GM12878 (cell line): ENCODE results near the gene PRDM4. TPM values are rescaled to one million over a fixed set of nuclear protein-coding genes. Genes with fewer than 3 reads are reported as not detected.
"Not testable (repeated sequence)": the region's sequence is repeated elsewhere in the genome, so short reads cannot be mapped to it uniquely, and the experiment has no call there.

Experiments used
- ATAC-seq: fragments of 200-7000 bp; cut with Tn5 transposase; 3 replicates; pipeline ENCODE4 v1.9.1; 2020; ENCODE audit warnings: mild to moderate bottlenecking, moderate library complexity
- BruUV-seq: library from RNA; stranded (reverse); fragments of 400-500 nt; replicated peaks from 2 replicates; lab custom pipeline; 2021; lab: Mats Ljungman, UMichigan
- CTCF ChIA-PET: fragments of 300-600 bp; sonication (Branson Sonifier 250); formaldehyde crosslinking; extraction: SDS; loops from one replicate; lab custom pipeline; 2021; ENCODE audit warnings: inconsistent platforms; lab: Yijun Ruan, JAX
- POLR2A ChIA-PET: fragments of 350-600 bp; formaldehyde crosslinking; extraction: SDS; loops from one replicate; lab custom pipeline; 2021; ENCODE audit warnings: inconsistent platforms; lab: Charles Lee
- RAD21 ChIA-PET: fragments of 300-600 bp; sonication (Branson Sonifier 250); formaldehyde crosslinking; loops from one replicate; lab custom pipeline; 2023; ENCODE audit warnings: antibody characterized with exemption; ENCODE audit not compliant: unreplicated experiment; lab: Charles Lee
- SMC1A ChIA-PET: fragments of 300-600 bp; sonication (Branson Sonifier 250); formaldehyde crosslinking; loops from one replicate; lab custom pipeline; 2023; ENCODE audit not compliant: unreplicated experiment, uncharacterized antibody; lab: Charles Lee
- DNase-seq: peaks from one replicate; pipeline ENCODE4 v3.0.0-alpha.2; 2011; ENCODE audit warnings: low read depth, low spot score
- FAIRE-seq: peaks from 3 replicates; lab custom pipeline; 2011; peaks lifted over from hg19 to GRCh38; lab: Jason Lieb, UNC
- H2AFZ ChIP-seq: 2 replicates; pipeline ENCODE4 v1.6.0; 2011; ENCODE audit warnings: low read depth, low read length, control low read depth; ENCODE audit not compliant: control insufficient read depth
- H3K27ac ChIP-seq: 2 replicates; pipeline ENCODE4 v1.5.1; 2011; ENCODE audit warnings: control low read depth; ENCODE audit not compliant: control insufficient read depth, insufficient read depth
- H3K27me3 ChIP-seq, 2 experiments: replicated peaks in 1 of 2; 2 replicates each; pipeline versions ENCODE4 v1.6.0 to v1.6.1; 2011; ENCODE audit warnings: low read length in 1 of 2; ENCODE audit not compliant: control insufficient read depth in 2 of 2, insufficient read depth in 2 of 2
- H3K36me3 ChIP-seq, 2 experiments: 2 replicates each; pipeline ENCODE4 v1.5.1; 2011; ENCODE audit warnings: low read length in 1 of 2; ENCODE audit not compliant: control insufficient read depth in 2 of 2, insufficient read depth in 2 of 2
- H3K4me1 ChIP-seq: 2 replicates; pipeline ENCODE4 v1.6.1; 2011; ENCODE audit warnings: mild to moderate bottlenecking, low read length, moderate library complexity, mixed read lengths; ENCODE audit not compliant: control insufficient read depth, insufficient read depth
- H3K4me2 ChIP-seq: 2 replicates; pipeline ENCODE4 v1.6.0; 2011; ENCODE audit warnings: control low read depth; ENCODE audit not compliant: control insufficient read depth, insufficient read depth
- H3K4me3 ChIP-seq: fragments of 200-600 bp; sonication (generic); 2 replicates; pipeline ENCODE4 v1.5.1; 2016
- H3K79me2 ChIP-seq: 2 replicates; pipeline ENCODE4 v1.6.0; 2011; ENCODE audit warnings: low read length; ENCODE audit not compliant: control insufficient read depth, insufficient read depth
- H3K9ac ChIP-seq: 2 replicates; pipeline ENCODE4 v1.8.0; 2011; ENCODE audit warnings: low read length, control low read depth, mixed read lengths; ENCODE audit not compliant: control insufficient read depth, insufficient read depth
- H3K9me3 ChIP-seq: replicated peaks from 3 replicates; pipeline ENCODE4 v1.5.1; 2011; ENCODE audit warnings: mild to moderate bottlenecking, low read length; ENCODE audit not compliant: control insufficient read depth, insufficient read depth
- H4K20me1 ChIP-seq: 2 replicates; pipeline ENCODE4 v1.6.0; 2011; ENCODE audit not compliant: control insufficient read depth, insufficient read depth
- BMI1 ChIP-seq: fragments of 450-650 bp; IDR thresholded peaks from 2 replicates; pipeline ENCODE4 v1.6.1; 2016; ENCODE audit warnings: mild to moderate bottlenecking, moderate library complexity, borderline replicate concordance
- GATAD2B ChIP-seq: fragments of 450-650 bp; conservative IDR thresholded peaks from 2 replicates; pipeline ENCODE4 v1.6.1; 2017; ENCODE audit warnings: low read depth, mild to moderate bottlenecking, moderate library complexity
- RBBP5 ChIP-seq: fragments of 200-600 bp; sonication (generic); conservative IDR thresholded peaks from 2 replicates; pipeline ENCODE4 v1.6.1; 2016
- RELA ChIP-seq: fragments of 450-650 bp; IDR thresholded peaks from 2 replicates; pipeline ENCODE4 v1.8.0; 2014; ENCODE audit warnings: borderline replicate concordance; ENCODE audit not compliant: partially characterized antibody
- SMAD1 ChIP-seq: fragments of 450-650 bp; IDR thresholded peaks from 2 replicates; pipeline ENCODE4 v1.6.1; 2018; ENCODE audit warnings: mild to moderate bottlenecking, low read depth; ENCODE audit not compliant: partially characterized antibody
- SMAD5 ChIP-seq: IDR thresholded peaks from 2 replicates; pipeline ENCODE4 v1.6.1; 2016; ENCODE audit warnings: antibody characterized with exemption, low read depth
- STAT3 ChIP-seq: IDR thresholded peaks from 2 replicates; pipeline ENCODE4 v1.6.1; 2011; ENCODE audit warnings: low read depth, low read length, improper control_type of control experiment
- ZNF217 ChIP-seq: fragments of 450-650 bp; IDR thresholded peaks from 2 replicates; pipeline ENCODE4 v1.6.1; 2017; ENCODE audit warnings: antibody characterized with exemption, mild to moderate bottlenecking
- ZNF274 ChIP-seq: IDR thresholded peaks from one replicate; pipeline ENCODE4 v1.8.0; 2011; ENCODE audit not compliant: insufficient read length, insufficient read depth
- ZNF384 ChIP-seq: IDR thresholded peaks from 2 replicates; pipeline ENCODE4 v1.6.1; 2012; ENCODE audit warnings: low read depth, mild to moderate bottlenecking, low read length, improper control_type of control experiment, borderline replicate concordance
- ZSCAN29 ChIP-seq: fragments of 450-650 bp; IDR thresholded peaks from 2 replicates; pipeline ENCODE4 v1.6.1; 2017; ENCODE audit warnings: mild to moderate bottlenecking, moderate library complexity
- WGBS: methylation state at CpG from one replicate; pipeline ENCODE4 v1.1.6; 2016; ENCODE audit warnings: low lambda C conversion rate; ENCODE audit not compliant: insufficient replicate concordance, insufficient coverage; ENCODE audit errors: missing lambda C conversion rate; 5-methylcytosine and 5-hydroxymethylcytosine counted together
- in situ Hi-C: fragments of 300-500 bp; cut with MboI; formaldehyde crosslinking; loops from 9 replicates; pipeline ENCODE4 v1.14.3; 2018; ENCODE audit warnings: mixed read lengths
- intact Hi-C: fragments of 100-400 bp; cut with micrococcal nuclease; formaldehyde crosslinking; loops from one replicate; pipeline ENCODE4 v1.14.2; 2022; ENCODE audit not compliant: unreplicated experiment
- polyA plus RNA-seq, 11 experiments: library from polyadenylated mRNA; depleted of rRNA in 4 of 11; unstranded in 6 of 11; stranded (reverse) in 5 of 11; fragments of >200 nt; fragmentation: Nextera tagmentation in 4 of 11; fragmentation: Illumina TruSeq in 1 of 11; extraction: Ambion mirVana in 4 of 11; extraction: Trizol in 1 of 11; gene quantifications; 1 replicate in 1 of 11; 2 replicates in 10 of 11; pipeline versions ENCODE4 v1.2.1 to v1.2.3, GENCODE V29; 2011 to 2016; ENCODE audit warnings: inconsistent platforms in 2 of 11, missing spikeins in 2 of 11, low read depth in 1 of 11
- total RNA-seq, 4 experiments: library from RNA; depleted of rRNA in 3 of 4; stranded (reverse); fragments of >200 nt in 3 of 4; fragmentation: Illumina TruSeq in 1 of 4; extraction: Trizol in 1 of 4; gene quantifications; 2 replicates each; pipeline versions ENCODE4 v1.2.1 to v1.2.3, GENCODE V29; 2013 to 2021
- TF ChIP-seq, protein P1 (sequence below): IDR thresholded peaks from 2 replicates; pipeline ENCODE4 v1.6.1; 2011; ENCODE audit warnings: borderline replicate concordance, low read depth, mild to moderate bottlenecking, moderate library complexity, low read length; ENCODE audit not compliant: insufficient read depth, poor library complexity, severe bottlenecking

The PRDM4 gene
- total and polyA plus RNA-seq, 10 of the 15 experiments (the other 5 are each of a cell fraction or from before 2014, with no cell fraction given): 5.1 to 22.2 (median 15.0) TPM

DNA sequence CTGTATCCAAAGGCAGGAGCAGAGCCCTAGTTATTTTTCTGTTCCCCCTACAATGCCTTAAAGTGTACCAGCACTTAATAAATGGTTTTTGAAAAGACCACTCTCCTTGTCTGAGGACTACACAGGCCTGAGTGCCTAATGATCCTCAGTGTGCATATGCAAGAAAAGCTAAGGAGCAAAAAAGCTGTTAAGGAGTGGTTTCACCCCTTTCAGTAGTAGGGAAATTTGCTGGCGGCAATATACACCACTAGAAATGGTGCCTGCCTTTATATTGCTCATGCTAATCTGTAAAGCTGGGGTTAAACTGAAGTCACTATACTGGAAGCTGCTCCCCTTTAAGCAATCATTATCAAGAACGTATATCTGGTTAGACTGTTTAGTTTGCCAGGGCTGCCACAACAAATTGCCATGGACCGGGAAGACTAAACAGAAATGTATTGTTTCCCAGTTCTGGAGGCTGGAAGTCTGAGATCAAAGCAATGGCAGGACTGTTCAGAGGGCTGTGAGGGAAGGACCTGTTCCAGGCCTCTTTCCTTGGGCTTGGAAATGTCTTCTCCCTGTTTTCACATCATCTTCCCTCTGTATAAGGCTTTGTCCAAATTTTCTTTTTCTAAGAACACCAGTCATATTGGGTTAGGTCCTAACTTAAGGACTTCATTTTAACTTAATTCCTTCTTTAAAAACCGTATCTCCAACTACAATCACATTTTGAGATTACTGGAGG lies 30.2 kb downstream of the PRDM4 start:
- Histone ChIP-seq H3K27me3 (no peaks in the 10 kb centered on the region), H3K27ac (no peak overlapping the region), H3K9me3 (no peaks in the 10 kb centered on the region), H3K36me3 (peaks cover 0 to 12% of the 10 kb centered on the region in 2 experiments; a peak in 3 of 4 replicates), H3K4me1 (peaks cover 4% of the 10 kb centered on the region), H4K20me1 (no peaks in the 10 kb centered on the region)
- in situ Hi-C loops: no loop called here
- no peak; the same call in 2 of the 3 replicates for ATAC-seq
- no peak for TF ChIP-seq SMAD1
- TF ChIP-seq STAT3: no peak
- TF ChIP-seq RBBP5: no peak
- no peak for TF ChIP-seq RELA
- TF ChIP-seq ZNF384: no peak
- TF ChIP-seq BMI1: no peak
- no peak for TF ChIP-seq ZSCAN29
- no peak for TF ChIP-seq GATAD2B
- no peak for TF ChIP-seq SMAD5
- no peak for TF ChIP-seq ZNF274
- TF ChIP-seq ZNF217: no peak
- TF ChIP-seq, protein P1, sequence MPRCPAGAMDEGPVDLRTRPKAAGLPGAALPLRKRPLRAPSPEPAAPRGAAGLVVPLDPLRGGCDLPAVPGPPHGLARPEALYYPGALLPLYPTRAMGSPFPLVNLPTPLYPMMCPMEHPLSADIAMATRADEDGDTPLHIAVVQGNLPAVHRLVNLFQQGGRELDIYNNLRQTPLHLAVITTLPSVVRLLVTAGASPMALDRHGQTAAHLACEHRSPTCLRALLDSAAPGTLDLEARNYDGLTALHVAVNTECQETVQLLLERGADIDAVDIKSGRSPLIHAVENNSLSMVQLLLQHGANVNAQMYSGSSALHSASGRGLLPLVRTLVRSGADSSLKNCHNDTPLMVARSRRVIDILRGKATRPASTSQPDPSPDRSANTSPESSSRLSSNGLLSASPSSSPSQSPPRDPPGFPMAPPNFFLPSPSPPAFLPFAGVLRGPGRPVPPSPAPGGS: no peak
- TF ChIP-seq, all 136 proteins: peak for 0
- no TSS peak for BruUV-seq
- H2AFZ ChIP-seq: no peak overlapping the region
- 74% methylated on average over 4 of the region's 4 CpGs for WGBS
- FAIRE-seq: no peak
- H3K4me3 ChIP-seq: no peak overlapping the region
- POLR2A ChIA-PET: no interaction called here
- no peak overlapping the region for H3K9ac ChIP-seq
- SMC1A ChIA-PET: no interaction called here
- RAD21 ChIA-PET: no interaction called here
- CTCF ChIA-PET: interaction anchor here (1.0 kb wide), 1 partner anchor 10 kb away, joined by 3 read pairs; no protein-coding TSS in a partner anchor
- no peaks in the 10 kb centered on the region for H3K79me2 ChIP-seq
- no peak overlapping the region for H3K4me2 ChIP-seq
- DNase-seq: no peak
- intact Hi-C loops: no loop called here

DNA sequence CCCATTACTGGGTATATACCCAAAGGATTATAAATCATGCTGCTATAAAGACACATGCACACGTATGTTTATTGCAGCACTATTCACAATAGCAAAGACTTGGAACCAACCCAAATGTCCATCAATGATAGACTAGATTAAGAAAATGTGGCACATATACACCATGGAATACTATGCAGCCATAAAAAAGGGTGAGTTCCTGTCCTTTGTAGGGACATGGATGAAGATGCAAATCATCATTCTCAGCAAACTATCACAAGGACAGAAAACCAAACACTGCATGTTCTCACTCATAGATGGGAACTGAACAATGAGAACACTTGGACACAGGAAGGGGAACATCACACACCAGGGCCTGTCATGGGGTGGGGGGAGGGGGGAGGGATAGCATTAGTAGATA lies 33.2 kb downstream of the PRDM4 start:
- DNase-seq, H2AFZ ChIP-seq, H3K36me3 ChIP-seq, H3K79me2 ChIP-seq, H3K4me1 ChIP-seq, RAD21 ChIA-PET, H3K4me2 ChIP-seq, CTCF ChIA-PET, H3K9ac ChIP-seq, H3K27me3 ChIP-seq, H3K9me3 ChIP-seq, POLR2A ChIA-PET, intact Hi-C loops, in situ Hi-C loops, H4K20me1 ChIP-seq, SMC1A ChIA-PET, ATAC-seq, H3K4me3 ChIP-seq, BruUV-seq, FAIRE-seq, H3K27ac ChIP-seq: not testable (repeated sequence)
- WGBS: no CpG with 5 or more reads among the region's 1 CpG
